GM19193 (cell line): ENCODE data around the gene TMEM270.
A peak's percentile ranks its signal among the peaks of the same experiment; 100 is the strongest.

Experiments
- POLR2A ChIP-seq: IDR thresholded peaks from 4 replicates; pipeline ENCODE4 v1.6.1; 2011; ENCODE audit not compliant: insufficient read depth, insufficient read length; ENCODE audit errors: extremely low read depth

The TMEM270 gene

GRCh38 chr7:73830681-73831583 is 30.0 kb upstream of the TMEM270 start, which contains the start of gene CLDN4:
Gene CLDN4 (plus strand): TSS chr7:73830996. CDS start chr7:73831202, 206 bp downstream.
- no peak for TF ChIP-seq POLR2A

GRCh38 chr7:73831584-73831833 is 29.4 kb upstream of the TMEM270 start:
- TF ChIP-seq POLR2A = no peak

- TF ChIP-seq POLR2A = no peak
These were observed 28.9 kb upstream of the TMEM270 start for GRCh38 chr7:73831834-73832651.

GRCh38 chr7:73832806-73833205 is 28.2 kb upstream of the TMEM270 start:
- TF ChIP-seq POLR2A = no peak

GRCh38 chr7:73833251-73833919 is 27.6 kb upstream of the TMEM270 start:
- TF ChIP-seq POLR2A = no peak

- no peak for TF ChIP-seq POLR2A
These were observed 26.2 kb upstream of the TMEM270 start for GRCh38 chr7:73834626-73835191.

- TF ChIP-seq POLR2A = no peak
These were observed 22.3 kb upstream of the TMEM270 start for GRCh38 chr7:73838642-73839041.

GRCh38 chr7:73839290-73839689 is 21.7 kb upstream of the TMEM270 start:
- TF ChIP-seq POLR2A = no peak

GRCh38 chr7:73839743-73840714 is 20.9 kb upstream of the TMEM270 start:
- no peak for TF ChIP-seq POLR2A

- TF ChIP-seq POLR2A = no peak
These were observed 20.1 kb upstream of the TMEM270 start for GRCh38 chr7:73840715-73841379.

GRCh38 chr7:73841689-73842066 is 19.3 kb upstream of the TMEM270 start:
- no peak for TF ChIP-seq POLR2A

- TF ChIP-seq POLR2A = peak; percentile 69
These were observed 18.6 kb upstream of the TMEM270 start, which contains the start of gene METTL27 for GRCh38 chr7:73842067-73842976. Gene METTL27 (minus strand): TSS chr7:73842516. CDS start chr7:73842140, 376 bp downstream.
